Neuronal stem cell (in vitro differentiated cells): Measurements from ENCODE around the gene PDGFB.

Experiments
- DNase-seq: peaks from one replicate; pipeline ENCODE4 v3.0.0-alpha.2; 2013; ENCODE audit warnings: low spot score
- H2AFZ ChIP-seq: one replicate; pipeline ENCODE4 v1.6.1; 2013; ENCODE audit warnings: mild to moderate bottlenecking, low read length, inconsistent platforms
- H2AK5ac ChIP-seq: 2 replicates; pipeline ENCODE4 v1.6.1; 2013; ENCODE audit warnings: low read depth, mild to moderate bottlenecking, inconsistent platforms, low read length, moderate library complexity, mixed read lengths
- H2BK120ac ChIP-seq: 2 replicates; pipeline ENCODE4 v1.6.1; 2013; ENCODE audit warnings: low read depth, mild to moderate bottlenecking, inconsistent platforms, low read length, moderate library complexity, mixed read lengths
- H2BK12ac ChIP-seq: one replicate; pipeline ENCODE4 v1.6.1; 2013; ENCODE audit warnings: low read length, inconsistent platforms
- H2BK15ac ChIP-seq: 2 replicates; pipeline ENCODE4 v1.6.1; 2013; ENCODE audit warnings: mild to moderate bottlenecking, low read length, inconsistent platforms, mixed read lengths
- H2BK5ac ChIP-seq: one replicate; pipeline ENCODE4 v1.6.1; 2013; ENCODE audit warnings: inconsistent platforms, mild to moderate bottlenecking, low read length, moderate library complexity
- H3K14ac ChIP-seq: one replicate; pipeline ENCODE4 v1.6.1; 2013; ENCODE audit warnings: low read length, inconsistent platforms
- H3K18ac ChIP-seq: 2 replicates; pipeline ENCODE4 v1.6.1; 2013; ENCODE audit warnings: low read length, inconsistent platforms
- H3K23ac ChIP-seq: 2 replicates; pipeline ENCODE4 v1.6.1; 2013; ENCODE audit warnings: low read depth, mild to moderate bottlenecking, mixed read lengths, low read length, inconsistent platforms; ENCODE audit not compliant: poor library complexity
- H3K27ac ChIP-seq: replicated peaks from 3 replicates; pipeline ENCODE4 v1.5.1; 2013; ENCODE audit warnings: low read length, inconsistent platforms
- H3K27me3 ChIP-seq, 3 experiments: 2 replicates each; pipeline ENCODE4 v1.6.1; 2013; ENCODE audit warnings: low read length in 3 of 3, mild to moderate bottlenecking in 2 of 3, inconsistent platforms in 1 of 3, low read depth in 1 of 3, mixed read lengths in 1 of 3, moderate library complexity in 1 of 3; ENCODE audit not compliant: control insufficient read depth in 3 of 3, insufficient read depth in 3 of 3
- H3K36me3 ChIP-seq, 2 donors: replicated peaks in 1 of 2; 2 replicates each; pipeline ENCODE4 v1.6.1; 2013; ENCODE audit warnings: low read length in 2 of 2; ENCODE audit not compliant: control insufficient read depth in 2 of 2, insufficient read depth in 2 of 2
- H3K4ac ChIP-seq: 2 replicates; pipeline ENCODE4 v1.6.1; 2013; ENCODE audit warnings: inconsistent platforms, mild to moderate bottlenecking, low read length, moderate library complexity
- H3K4me1 ChIP-seq, 2 donors: 1 replicate in 1 of 2; 2 replicates in 1 of 2; pipeline ENCODE4 v1.6.1; 2013; ENCODE audit warnings: low read length in 2 of 2, low read depth in 1 of 2; ENCODE audit not compliant: control insufficient read depth in 2 of 2, insufficient read depth in 1 of 2
- H3K4me2 ChIP-seq: one replicate; pipeline ENCODE4 v1.6.1; 2013; ENCODE audit warnings: mild to moderate bottlenecking, low read length, inconsistent platforms; ENCODE audit not compliant: insufficient read depth, poor library complexity, severe bottlenecking
- H3K4me3 ChIP-seq, 2 donors: 2 replicates each; pipeline ENCODE4 v1.5.1; 2013; ENCODE audit warnings: low read length in 2 of 2, mild to moderate bottlenecking in 2 of 2, inconsistent platforms in 1 of 2, moderate library complexity in 1 of 2
- H3K79me1 ChIP-seq: one replicate; pipeline ENCODE4 v1.6.1; 2013; ENCODE audit warnings: low read depth, mild to moderate bottlenecking, inconsistent platforms, low read length, moderate library complexity
- H3K9ac ChIP-seq: one replicate; pipeline ENCODE4 v1.6.1; 2013; ENCODE audit warnings: mild to moderate bottlenecking, low read depth, low read length, inconsistent platforms; ENCODE audit not compliant: poor library complexity
- H3K9me3 ChIP-seq, 2 donors: replicated peaks in 1 of 2; 2 replicates each; pipeline versions ENCODE3 to v1.6.1; 2013; ENCODE audit warnings: low read length in 2 of 2, mild to moderate bottlenecking in 2 of 2, inconsistent platforms in 1 of 2, low read depth in 1 of 2, mixed read lengths in 1 of 2, moderate library complexity in 1 of 2; ENCODE audit not compliant: control insufficient read depth in 2 of 2, insufficient read depth in 1 of 2
- H4K8ac ChIP-seq: one replicate; pipeline ENCODE4 v1.6.1; 2013; ENCODE audit warnings: low read depth, mild to moderate bottlenecking, inconsistent platforms, low read length, moderate library complexity
- H4K91ac ChIP-seq: one replicate; pipeline ENCODE4 v1.6.1; 2013; ENCODE audit warnings: low read length, low read depth, mild to moderate bottlenecking, inconsistent platforms; ENCODE audit not compliant: poor library complexity
- WGBS, 2 donors: extraction: QIAGEN DNeasy Blood & Tissue Kit; methylation state at CpG; one replicate each; pipeline ENCODE4 v1.1.7; 2013; ENCODE audit warnings: missing lambda C conversion rate in 2 of 2, mixed read lengths in 1 of 2; ENCODE audit not compliant: insufficient read length in 2 of 2, insufficient replicate concordance in 1 of 2; ENCODE audit errors: extremely low coverage in 2 of 2; 5-methylcytosine and 5-hydroxymethylcytosine counted together

The PDGFB gene

GRCh38 chr22:39251762-39252460, 7.1 kb upstream of the PDGFB start:
- no peak for DNase-seq
- no peak overlapping the region for H3K18ac ChIP-seq

GRCh38 chr22:39250838-39251237, 6.1 kb upstream of the PDGFB start:
- H3K18ac ChIP-seq, result peak overlapping the region; percentile 15
- H2AFZ ChIP-seq, result no peak overlapping the region
- peaks cover 0 to 12% (median 9%) of the 10 kb centered on the region in 3 experiments for H3K27me3 ChIP-seq
- H4K91ac ChIP-seq, result no peak overlapping the region
- no peak overlapping the region for H2BK5ac ChIP-seq
- no peak overlapping the region for H2BK120ac ChIP-seq
- H3K36me3 ChIP-seq, result no peaks in the 10 kb centered on the region
- DNase-seq, result no peak
- H3K79me1 ChIP-seq, result no peaks in the 10 kb centered on the region
- no peak overlapping the region for H2BK12ac ChIP-seq
- H3K14ac ChIP-seq, result no peak overlapping the region
- no peak overlapping the region for H3K4me2 ChIP-seq
- H3K4ac ChIP-seq, result no peak overlapping the region
- no CpG with 5 or more reads among the region's 5 CpGs for WGBS, 2 donors
- no peak overlapping the region for H3K4me3 ChIP-seq
- H4K8ac ChIP-seq, result no peak overlapping the region
- peak overlapping the region; percentile 12 for H2AK5ac ChIP-seq
- H3K9me3 ChIP-seq, result no peaks in the 10 kb centered on the region
- peaks cover 26 to 39% of the 10 kb centered on the region in 2 donors for H3K4me1 ChIP-seq
- H3K23ac ChIP-seq, result no peak overlapping the region
- peak overlapping the region; percentile 65 for H2BK15ac ChIP-seq
- no peak overlapping the region for H3K9ac ChIP-seq
- H3K27ac ChIP-seq, result no peak overlapping the region

More at GRCh38 chr22:39251762-39252460, 7.1 kb upstream of the PDGFB start:
- no peaks in the 10 kb centered on the region for H3K36me3 ChIP-seq
- H3K23ac ChIP-seq, result no peak overlapping the region
- WGBS, 2 donors, result no CpG with 5 or more reads among the region's 22 CpGs
- H2AK5ac ChIP-seq, result peak overlapping the region; percentile 82
- H3K9ac ChIP-seq, result no peak overlapping the region
- no peaks in the 10 kb centered on the region for H3K9me3 ChIP-seq
- no peak overlapping the region for H2AFZ ChIP-seq
- no peak overlapping the region for H3K4ac ChIP-seq
- H2BK120ac ChIP-seq, result no peak overlapping the region
- peaks cover 26 to 38% of the 10 kb centered on the region in 2 donors for H3K4me1 ChIP-seq
- no peaks in the 10 kb centered on the region for H3K79me1 ChIP-seq
- no peak overlapping the region for H2BK12ac ChIP-seq
- H2BK15ac ChIP-seq, result no peak overlapping the region
- H3K4me3 ChIP-seq, result no peak overlapping the region
- H2BK5ac ChIP-seq, result no peak overlapping the region
- no peak overlapping the region for H3K14ac ChIP-seq
- no peak overlapping the region for H3K4me2 ChIP-seq
- H3K27ac ChIP-seq, result no peak overlapping the region
- H3K27me3 ChIP-seq, result peaks cover 0 to 5% (median 4%) of the 10 kb centered on the region in 3 experiments
- no peak overlapping the region for H4K8ac ChIP-seq
- no peak overlapping the region for H4K91ac ChIP-seq

- Histone ChIP-seq H3K4me3 (no peak overlapping the region), H3K36me3 (no peaks in the 10 kb centered on the region), H2AFZ (peak overlapping the region; percentile 79), H2AK5ac (peak overlapping the region; percentile 12), H3K4me2 (no peak overlapping the region), H3K18ac (peak overlapping the region; percentile 15), H2BK12ac (no peak overlapping the region), H2BK15ac (peak overlapping the region; percentile 65), H3K14ac (peak overlapping the region; percentile 58), H3K27me3 (peaks cover 3 to 19% (median 16%) of the 10 kb centered on the region in 3 experiments), H2BK120ac (peak overlapping the region; percentile 12), H2BK5ac (peak overlapping the region; percentile 71), H3K9ac (peak overlapping the region; percentile 71), H3K27ac (no peak overlapping the region), H4K91ac (no peak overlapping the region), H3K9me3 (no peaks in the 10 kb centered on the region), H3K4me1 (peaks cover 24 to 35% of the 10 kb centered on the region in 2 donors), H3K4ac (no peak overlapping the region), H3K79me1 (no peaks in the 10 kb centered on the region), H4K8ac (peak overlapping the region; percentile 52), H3K23ac (peak overlapping the region; percentile 34)
- no CpG with 5 or more reads among the region's 8 CpGs for WGBS, 2 donors
- no peak for DNase-seq
Observed at GRCh38 chr22:39250131-39250530, 5.3 kb upstream of the PDGFB start.

- H3K27me3 ChIP-seq, result peaks cover 8 to 28% (median 18%) of the 10 kb centered on the region in 3 experiments
Observed at GRCh38 chr22:39249086-39249704, 4.4 kb upstream of the PDGFB start.

More at GRCh38 chr22:39249086-39249704, 4.4 kb upstream of the PDGFB start:
- no peak for DNase-seq
- Histone ChIP-seq H3K4ac (no peak overlapping the region), H3K9ac (no peak overlapping the region), H3K36me3 (no peaks in the 10 kb centered on the region), H3K18ac (peak overlapping the region; percentile 52), H2BK15ac (peak overlapping the region; percentile 81), H3K23ac (no peak overlapping the region), H4K8ac (no peak overlapping the region), H3K79me1 (no peaks in the 10 kb centered on the region), H3K9me3 (no peaks in the 10 kb centered on the region), H2BK5ac (no peak overlapping the region), H2BK120ac (peak overlapping the region; percentile 69), H2AFZ (no peak overlapping the region), H3K4me3 (no peak overlapping the region), H3K4me1 (peaks cover 16 to 27% of the 10 kb centered on the region in 2 donors), H3K27ac (no peak overlapping the region), H4K91ac (no peak overlapping the region), H3K14ac (no peak overlapping the region), H3K4me2 (no peak overlapping the region), H2BK12ac (no peak overlapping the region), H2AK5ac (peak overlapping the region; percentile 91)
- WGBS, 2 donors, result no CpG with 5 or more reads among the region's 12 CpGs
